Raji (cell line): ENCODE results near the gene UBR1.

ENCODE experiments used
- POLR2A ChIP-seq: IDR thresholded peaks from 2 replicates; pipeline ENCODE4 v1.6.1; 2011; ENCODE audit warnings: low read depth, low read length, control low read depth; ENCODE audit not compliant: insufficient read depth

UBR1 gene

DNA sequence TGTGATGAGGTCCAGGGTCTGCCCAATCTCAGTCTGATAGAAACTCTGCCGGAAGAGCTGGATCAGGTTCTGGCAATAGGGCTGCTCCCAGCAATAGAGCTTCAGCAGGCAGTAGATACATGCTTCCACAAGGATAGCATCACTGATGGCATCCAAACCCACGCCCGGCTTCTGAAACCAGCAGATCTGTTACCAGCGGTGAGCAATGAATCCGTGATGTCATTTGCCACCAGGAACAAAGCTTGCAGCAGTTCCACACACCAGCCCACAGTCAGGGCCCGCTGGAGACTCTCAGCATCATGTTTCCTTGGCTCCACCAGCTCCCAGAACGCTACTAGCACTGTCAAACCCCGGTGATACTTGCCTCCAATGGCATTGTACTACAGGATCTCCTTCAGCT, 166.0 kb downstream of the UBR1 start:
- TF ChIP-seq POLR2A, result no peak

DNA sequence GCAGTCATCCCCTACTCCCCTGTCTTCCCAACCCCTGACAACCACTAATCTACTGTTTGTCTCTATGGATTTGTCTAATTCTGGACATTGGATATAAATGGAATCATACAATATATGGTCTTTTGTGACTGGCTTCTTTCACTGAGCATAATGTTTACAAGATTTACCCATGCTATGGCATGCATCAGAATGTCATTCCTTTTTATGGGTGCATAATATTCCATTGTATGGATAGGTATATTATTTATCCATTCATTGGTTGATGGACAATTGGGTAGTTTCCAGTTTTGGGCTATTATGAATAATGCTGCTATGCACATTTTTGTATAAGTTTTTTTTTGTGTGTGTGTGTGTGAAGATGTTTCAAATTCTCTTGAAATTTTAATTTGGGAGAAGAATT, 168.7 kb downstream of the UBR1 start:
- no peak for TF ChIP-seq POLR2A

DNA sequence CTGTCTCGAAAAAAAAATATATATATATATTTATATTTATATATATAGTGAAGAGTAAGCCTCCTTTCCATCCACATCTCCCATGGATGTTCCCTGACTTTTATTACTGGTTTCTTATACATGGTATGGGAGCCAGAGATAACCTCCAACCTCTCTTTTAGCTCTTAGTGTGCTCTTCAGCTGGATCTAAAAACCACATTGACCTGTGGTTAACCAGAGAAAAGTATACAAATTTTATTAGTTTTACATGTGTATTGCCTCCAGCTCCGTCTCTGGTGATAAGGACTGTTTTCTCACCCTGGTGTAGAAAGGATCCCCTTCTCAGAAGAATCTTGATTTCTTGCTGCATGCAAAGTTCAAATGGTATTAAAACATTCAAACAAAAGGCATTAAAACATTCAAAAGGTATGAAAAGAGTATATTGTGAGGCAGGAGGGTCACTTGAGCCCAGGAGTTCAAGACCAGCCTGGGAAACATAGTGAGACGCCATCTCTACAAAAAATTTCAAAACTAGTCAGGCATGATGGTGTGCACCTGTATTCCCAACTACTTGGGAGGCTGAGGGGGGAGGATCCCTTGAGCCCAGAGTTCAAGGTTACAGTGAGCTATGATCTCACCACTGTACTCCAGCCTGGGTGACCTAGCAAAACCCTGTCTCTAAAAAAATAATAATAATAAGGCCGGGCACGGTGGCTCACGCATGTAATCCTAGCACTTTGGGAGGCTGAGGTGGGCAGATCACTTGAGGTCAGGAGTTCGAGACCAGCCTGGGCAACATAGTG, 171.8 kb downstream of the UBR1 start:
- TF ChIP-seq POLR2A, result no peak

DNA sequence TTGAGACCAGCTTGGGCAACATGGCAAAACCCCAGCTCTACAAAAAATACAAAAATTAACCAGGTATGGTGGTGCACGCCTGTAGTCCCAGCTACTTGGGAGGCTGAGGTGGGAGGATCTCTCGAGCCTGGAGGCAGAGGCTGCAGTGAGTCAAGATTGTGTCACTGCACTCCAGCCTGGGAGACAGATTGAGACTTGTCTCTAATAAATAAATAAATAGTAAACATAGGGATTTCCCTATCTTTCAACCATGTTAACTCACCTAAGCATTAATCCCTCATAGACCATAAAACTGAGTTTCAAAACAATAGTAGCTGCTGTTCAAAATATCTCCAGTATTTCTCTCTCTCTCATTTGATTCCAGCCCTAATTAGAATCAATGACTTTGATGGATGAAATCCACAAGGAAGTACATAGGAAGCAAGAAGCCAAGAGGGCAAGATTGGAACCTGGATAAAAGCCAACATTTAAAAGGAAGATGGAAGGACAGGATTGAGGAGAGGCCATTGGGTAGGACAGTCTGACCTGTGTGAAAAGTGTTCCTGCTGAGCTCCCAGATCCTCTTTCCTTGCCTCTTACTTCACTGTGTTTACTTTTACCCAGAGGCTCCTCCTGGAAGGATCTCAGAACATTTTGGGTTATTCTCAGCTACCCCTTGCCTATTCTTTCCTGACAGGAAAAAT, 172.9 kb downstream of the UBR1 start:
- TF ChIP-seq POLR2A, result no peak

DNA sequence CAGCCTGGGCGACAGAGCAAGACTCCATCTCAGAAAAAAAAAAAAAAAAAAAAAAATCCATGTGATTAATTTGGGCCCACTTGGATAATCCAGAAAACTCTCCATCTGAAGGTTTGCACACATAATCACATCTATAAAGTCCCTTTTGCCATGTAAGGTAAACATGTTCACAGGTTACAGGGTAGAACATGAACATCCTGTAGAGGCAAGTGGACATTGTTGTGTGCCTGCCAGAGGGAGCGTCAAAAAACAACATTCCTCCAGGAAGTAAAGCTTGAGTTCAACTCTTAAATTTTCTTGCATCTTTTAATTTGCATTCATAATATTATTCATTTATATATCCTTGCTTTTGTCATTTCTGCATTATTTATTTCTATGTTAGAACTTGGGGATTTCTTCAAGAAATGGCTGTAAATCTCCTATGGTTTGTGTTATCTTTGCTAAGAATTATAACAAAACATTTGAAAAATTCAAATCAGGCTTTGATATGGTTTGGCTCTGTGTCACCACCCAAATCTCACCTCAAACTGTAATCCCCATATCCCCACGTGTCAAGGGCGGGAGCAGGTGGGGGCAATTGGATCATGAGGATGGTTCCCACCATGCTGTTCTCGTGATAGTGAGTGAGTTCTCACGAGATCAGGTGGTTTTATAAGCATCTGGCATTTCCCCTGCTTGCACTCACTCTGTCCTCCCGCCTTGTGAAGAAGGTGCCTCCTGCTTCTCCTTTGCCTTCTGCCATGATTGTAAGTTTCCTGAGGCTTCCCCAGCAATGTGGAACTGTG, 173.9 kb downstream of the UBR1 start:
- no peak for TF ChIP-seq POLR2A

DNA sequence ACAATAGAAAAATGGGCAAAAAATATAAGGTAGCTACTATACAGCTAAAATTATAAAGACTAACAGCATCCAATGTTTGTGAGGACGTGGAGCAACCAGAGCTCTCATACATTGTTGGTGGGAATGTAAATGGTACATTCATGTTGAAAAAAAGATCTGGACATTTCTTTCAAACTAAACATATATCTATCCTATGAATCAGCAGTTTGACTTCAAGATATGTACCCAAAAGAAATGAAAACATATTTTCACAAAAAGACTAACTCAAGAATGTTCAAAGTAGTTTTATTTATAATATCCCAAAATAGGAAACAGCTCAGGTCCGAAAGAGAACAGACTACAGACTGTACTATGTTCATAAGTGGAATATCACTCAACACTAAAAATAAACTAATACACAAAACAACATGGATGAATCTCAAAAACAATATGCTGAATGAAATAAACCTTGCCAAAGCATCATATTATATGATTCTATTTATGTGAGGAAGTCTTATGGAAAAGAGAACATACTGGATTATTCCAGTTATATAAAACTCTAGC, 176.5 kb downstream of the UBR1 start:
- no peak for TF ChIP-seq POLR2A

DNA sequence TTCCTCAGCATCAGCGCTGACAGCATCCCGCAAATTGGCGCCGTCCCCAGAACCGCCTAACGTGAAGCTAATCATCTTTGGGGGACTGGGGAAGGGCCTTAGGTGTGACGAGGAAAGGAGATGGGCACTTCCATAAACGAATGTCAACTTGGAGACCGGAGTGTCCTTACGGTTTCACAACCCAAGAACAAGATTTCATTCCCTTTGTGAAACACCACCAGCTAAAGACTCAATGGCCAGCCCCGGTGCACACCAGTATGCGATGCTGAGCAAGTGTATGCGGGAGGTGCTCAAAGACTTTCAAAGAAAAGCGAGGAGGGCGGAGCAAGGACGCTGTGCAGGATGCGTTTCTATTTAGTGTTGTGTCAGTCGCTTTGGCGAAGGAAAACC, 184.5 kb downstream of the UBR1 start:
- no peak for TF ChIP-seq POLR2A

DNA sequence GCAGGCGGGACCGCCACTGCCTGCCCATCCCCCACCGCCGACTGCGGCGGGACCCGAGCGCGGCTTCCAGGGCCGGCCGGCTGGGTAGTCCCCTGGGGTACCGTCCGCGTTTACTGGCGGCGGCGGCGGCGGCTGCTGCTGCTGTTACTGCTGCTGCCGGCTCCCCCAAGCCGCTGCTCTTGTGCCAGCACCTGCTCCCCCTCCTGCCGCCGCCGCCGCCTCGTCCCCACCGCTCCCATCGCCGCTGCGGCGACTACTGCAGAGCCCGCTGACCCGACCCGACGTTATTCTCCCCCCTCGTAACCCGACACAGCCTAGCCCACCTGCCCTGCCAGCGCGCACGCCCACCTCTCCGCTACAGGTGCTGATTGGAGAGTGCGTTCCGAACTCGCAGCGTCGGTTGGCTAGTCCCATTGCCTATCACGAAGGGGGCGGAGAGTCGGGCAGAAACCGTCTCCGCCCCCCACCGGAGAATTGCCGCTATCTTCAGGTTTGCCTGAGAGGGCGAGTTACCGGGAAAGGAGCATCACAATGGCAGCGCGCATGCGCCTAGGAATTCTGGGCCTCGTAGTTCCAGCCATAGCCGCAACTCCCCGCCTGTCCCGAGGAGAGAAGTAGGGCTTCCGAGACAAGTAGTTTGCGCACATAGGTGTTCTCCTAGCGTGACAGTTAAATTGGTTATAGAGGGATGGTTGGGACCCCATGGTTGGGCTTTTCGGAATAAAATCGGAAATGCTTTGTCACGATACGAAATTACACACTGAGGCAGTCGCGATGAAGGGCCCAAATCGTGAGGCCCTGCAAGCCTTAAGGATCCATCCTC, 185.1 kb downstream of the UBR1 start, which contains the start of gene TTBK2:
TSS of gene TTBK2 (minus strand) at position 260 of the 823 bp plus-strand sequence. CDS start 42,161 bp downstream, outside the sequence.
- peak; percentile 72 for TF ChIP-seq POLR2A

DNA sequence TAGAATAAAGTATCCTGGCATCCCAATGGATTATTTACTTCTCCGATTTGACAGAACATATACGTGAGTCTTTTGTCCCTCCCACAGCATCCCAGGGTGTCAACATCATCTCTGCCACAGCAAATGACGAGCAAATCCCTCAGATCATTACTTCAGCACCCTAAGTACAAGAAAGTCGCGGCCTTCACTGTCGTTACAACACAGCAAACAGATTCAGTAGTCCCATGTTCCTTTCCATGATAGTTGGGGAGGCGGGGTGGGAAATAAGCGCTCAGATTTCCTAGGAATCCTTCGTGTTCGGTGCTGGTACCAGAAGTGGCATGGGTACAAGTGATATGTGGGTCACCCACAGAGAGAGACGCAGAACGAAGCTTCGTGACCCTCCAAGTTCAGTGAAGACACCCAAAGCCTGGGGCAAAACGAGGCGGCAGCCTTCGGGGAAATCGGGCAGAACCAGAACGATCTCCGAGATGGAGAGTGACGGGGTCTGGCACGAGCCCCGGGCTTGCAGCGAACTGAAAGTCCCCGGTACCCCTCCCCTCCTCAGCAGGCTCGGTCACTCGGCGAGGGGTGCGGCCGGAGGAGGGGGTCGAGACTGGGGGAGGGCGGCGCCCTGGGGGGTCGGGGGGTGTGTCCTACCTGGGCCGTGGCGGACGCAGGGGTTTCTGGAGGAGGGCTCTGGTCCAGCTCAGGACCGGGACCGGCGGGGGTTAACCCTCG, 185.9 kb downstream of the UBR1 start:
- TF ChIP-seq POLR2A, result no peak

DNA sequence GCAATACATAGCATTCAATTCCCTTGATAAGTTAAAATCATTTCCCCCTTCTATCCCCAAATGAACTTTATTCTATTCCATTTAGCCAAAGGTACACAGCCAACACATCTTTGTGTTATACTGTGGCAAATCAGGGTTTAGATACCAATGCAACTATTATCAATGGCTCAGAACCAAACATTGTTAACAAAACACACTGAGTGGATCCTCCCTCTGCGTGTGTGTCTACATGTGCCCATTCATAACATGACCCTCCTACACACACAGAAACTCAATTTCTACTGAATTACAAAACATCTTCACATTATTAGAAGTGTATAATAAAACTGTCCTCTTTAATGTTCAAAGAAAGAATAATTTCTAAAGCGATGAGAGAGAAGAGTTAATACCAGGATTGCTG, 186.5 kb downstream of the UBR1 start:
- no peak for TF ChIP-seq POLR2A

DNA sequence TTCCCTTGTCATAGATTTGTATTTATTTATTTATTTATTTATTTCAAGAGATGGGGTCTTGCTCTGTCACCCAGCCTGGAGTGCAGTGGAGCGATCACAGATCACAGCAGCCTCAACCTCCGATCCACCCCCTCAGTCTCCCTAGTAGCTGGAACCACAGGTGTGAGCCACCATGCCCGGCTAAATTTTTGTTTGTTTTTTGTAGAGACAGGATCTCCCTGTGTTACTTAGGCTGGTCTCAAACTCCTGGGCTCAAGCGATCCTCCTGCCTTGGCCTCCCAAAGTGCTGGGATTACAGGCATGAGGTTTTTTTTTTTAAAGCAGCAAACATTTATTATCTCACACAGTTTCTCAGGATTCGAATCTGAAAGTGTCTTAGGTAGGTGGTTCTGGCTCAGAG, 187.8 kb downstream of the UBR1 start:
- TF ChIP-seq POLR2A, result no peak

DNA sequence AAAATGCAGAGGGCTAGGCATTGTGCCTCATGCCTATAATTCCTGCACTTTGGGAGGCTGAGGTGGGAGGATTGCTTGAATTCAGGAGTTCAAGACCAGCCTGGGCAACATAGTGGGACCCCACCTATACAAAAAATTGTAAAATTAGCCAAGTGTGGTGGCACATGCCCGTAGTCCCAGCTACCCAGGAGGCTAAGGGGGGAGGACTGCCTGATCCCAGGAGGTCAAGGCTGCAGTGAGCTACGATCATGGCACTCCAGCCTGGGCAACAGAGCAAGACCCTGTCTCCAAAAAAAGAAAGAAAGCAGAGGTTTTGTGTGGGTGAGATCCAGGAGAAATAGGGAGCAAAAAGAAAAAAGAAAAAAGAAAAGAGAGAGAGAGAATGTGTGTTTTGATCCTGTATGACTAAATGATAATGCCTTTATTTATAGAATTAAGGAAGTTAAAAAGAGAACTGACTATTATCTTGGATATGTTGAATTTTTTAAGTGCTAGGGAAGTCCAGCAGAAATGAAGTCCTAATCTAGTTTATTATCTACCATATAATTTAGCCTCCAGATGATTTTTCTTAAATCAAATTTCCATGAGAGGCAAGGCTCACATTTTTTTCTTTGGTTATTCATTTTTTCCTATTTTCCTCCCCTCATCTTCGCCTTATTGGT, 190.1 kb downstream of the UBR1 start:
- TF ChIP-seq POLR2A, result no peak

DNA sequence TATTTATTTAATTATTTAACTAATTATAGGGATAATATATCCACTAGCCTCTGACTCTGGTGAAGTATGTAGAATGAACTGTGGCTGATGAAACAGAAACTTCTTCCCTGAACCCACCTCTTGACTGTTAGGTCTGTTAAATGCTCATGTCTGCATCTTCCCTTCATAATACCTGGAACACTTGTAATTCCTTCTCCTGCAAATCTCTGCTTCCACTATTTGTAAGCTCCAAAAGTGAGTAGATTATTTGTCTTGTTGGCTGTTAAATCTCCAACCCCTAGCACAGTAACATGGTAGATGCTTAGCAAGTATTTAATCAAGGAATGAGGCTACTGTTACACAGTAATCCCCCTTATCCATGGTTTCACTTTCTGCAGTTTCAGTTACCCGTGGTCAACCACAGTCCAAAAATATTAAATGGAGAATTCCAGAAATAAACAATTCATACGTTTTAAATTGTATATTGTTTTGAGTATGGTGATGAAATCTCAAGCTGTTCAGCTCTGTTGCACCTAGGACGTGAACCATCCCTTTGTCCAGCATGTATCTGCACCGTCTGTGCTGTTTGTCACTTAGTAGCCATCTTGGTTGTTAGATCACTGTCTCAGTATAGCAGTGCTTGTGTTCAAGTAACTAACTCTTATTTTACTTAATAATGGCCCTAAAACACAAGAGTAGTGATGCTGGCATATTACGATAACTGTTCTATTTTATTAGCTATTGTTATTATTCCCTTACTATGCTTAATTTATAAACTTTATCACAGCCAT, 190.9 kb downstream of the UBR1 start:
- no peak for TF ChIP-seq POLR2A
